TTC549 (cell line): ENCODE results near the gene HPS1.

ENCODE experiments used
- FAIRE-seq: peaks from 2 replicates; lab custom pipeline; 2012; peaks lifted over from hg19 to GRCh38; lab: Jason Lieb, UNC

The HPS1 gene

DNA sequence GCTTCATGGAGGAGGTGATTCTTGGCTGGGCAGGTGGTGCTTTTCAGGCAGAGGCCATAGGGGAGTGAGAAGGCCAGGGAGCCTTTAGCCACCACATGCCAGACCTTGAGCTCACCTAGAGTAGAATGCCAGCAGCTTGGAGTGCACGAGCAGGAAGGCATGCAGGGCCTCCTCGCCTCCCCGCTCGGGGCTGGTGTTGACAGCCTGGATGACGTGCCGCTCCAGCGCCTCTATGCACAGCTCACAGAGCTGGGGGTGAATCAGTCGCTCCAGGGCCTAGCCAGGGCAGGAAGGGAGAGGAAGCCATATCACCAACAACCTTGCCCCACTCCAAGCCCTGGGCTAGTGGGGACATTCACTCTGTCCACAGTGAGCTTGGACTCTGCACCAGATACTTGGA, 15.7 kb downstream of the HPS1 start:
- FAIRE-seq = no peak

- no peak for FAIRE-seq
Observed at GRCh38 chr10:98430427-98430826, 16.3 kb downstream of the HPS1 start.

GRCh38 chr10:98429320-98430072, 17.2 kb downstream of the HPS1 start:
- FAIRE-seq = no peak

- FAIRE-seq = no peak
Observed at GRCh38 chr10:98427011-98427515, 19.7 kb downstream of the HPS1 start.

DNA sequence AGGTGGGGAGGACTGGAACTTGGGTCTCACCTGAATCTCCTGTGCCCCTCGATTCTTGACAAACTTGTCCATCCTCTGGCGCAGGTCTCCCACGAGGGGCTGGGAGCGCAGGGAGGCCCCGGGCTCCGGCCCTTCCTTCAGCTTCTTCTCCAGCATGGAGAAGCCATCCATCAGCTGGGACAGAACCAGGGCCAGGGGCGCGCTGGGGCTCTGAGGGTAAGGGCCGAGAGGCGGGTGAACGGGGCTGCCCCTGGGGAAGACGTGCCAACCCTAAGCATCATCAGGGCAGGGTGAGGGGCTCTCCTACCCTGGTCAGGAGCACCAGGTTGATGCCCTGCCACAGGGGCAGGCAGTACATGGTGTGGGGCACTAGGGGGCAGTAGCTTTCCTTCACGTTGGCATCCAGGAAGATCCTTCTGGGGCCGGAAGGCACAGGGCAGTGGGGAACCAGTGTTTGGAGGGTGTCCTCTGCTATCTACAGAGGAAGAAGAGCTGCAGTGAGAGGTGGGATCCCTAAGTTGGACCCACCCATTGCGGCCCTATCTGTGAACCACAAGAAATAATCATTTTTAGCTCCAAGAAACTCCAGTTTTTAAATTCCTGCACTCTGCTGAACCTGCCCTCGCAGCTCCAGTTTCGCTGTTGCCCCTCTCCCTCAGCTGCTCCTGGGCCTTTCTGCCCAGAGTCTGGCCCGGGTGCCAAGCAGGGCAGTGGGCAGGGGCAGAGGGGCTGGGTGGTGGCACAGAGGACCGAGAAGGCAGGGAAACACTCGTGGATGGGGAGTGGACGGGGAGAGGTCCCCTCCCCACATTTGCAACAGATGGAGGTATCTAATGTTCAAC, 21.0 kb downstream of the HPS1 start:
- no peak for FAIRE-seq

DNA sequence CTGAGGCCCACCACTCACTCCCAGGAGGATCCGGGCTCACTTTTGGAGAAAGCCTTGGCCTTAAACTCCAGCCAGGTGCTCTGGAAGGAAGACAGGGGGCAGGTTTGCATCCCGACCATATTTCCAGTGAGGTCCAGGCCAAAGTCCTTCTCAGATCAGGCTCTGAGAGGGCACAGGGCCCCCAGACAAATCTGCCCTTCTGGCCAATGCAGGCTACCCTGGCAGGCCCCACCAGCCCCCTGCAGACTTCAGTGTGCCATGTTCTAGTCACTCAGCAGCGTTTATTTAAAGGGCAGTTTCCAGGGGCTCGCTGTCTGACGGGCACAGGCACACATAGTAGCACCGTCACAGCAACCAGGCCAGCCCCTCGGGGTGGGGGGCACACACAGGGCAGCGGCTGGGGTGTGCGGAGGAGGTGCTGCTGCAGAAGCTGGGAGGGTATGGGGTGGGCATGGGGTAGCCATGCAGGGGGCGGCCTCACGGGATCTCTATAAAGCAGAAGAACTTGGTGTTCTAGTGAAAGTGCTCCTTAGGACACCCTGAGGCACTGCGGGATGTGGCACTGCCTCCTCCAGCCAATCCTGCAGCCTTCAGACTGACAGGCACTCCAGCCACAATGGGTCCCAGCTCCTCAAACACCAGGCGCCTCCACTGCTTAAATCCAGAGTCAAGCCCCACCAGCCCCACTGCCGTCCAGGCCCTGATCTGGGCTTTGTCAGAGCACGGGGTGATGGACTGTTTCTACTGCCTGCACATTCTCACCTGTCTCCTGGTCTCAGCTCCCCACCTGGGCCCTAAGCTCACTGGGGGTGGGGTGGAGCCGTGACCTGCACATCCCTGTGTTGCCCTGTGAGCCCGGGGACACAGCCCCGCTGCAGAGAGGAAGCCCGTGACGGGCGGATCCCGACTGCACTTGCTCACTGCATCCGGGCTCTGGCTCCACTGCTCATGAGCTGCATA, 22.2 kb downstream of the HPS1 start:
- no peak for FAIRE-seq

GRCh38 chr10:98423691-98424120, 23.0 kb downstream of the HPS1 start:
- no peak for FAIRE-seq

GRCh38 chr10:98422182-98422581, 24.6 kb downstream of the HPS1 start:
- no peak for FAIRE-seq

DNA sequence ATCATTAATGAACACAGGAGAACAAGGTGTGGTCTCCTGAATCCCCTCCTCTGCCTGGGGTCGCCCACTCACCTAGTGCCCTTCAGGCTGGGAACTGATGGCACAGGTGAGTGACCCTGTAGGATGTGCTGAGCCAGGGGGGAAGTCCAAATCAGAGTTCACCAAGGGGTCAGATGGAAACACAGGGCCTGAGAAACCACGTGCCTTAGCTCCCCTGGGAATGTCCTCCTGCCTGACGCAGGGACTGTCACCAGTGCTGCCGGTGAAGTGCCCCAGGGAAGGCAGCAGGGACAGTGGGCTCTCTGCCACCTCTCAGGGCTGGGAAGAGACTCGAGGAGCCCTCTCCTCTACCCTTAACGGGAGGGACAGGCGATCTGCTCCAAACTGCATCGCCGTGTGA, 25.9 kb downstream of the HPS1 start:
- FAIRE-seq = no peak

- FAIRE-seq = no peak
Observed at GRCh38 chr10:98419469-98420261, 27.1 kb downstream of the HPS1 start.

GRCh38 chr10:98418665-98419468, 27.9 kb downstream of the HPS1 start:
- FAIRE-seq = no peak

DNA sequence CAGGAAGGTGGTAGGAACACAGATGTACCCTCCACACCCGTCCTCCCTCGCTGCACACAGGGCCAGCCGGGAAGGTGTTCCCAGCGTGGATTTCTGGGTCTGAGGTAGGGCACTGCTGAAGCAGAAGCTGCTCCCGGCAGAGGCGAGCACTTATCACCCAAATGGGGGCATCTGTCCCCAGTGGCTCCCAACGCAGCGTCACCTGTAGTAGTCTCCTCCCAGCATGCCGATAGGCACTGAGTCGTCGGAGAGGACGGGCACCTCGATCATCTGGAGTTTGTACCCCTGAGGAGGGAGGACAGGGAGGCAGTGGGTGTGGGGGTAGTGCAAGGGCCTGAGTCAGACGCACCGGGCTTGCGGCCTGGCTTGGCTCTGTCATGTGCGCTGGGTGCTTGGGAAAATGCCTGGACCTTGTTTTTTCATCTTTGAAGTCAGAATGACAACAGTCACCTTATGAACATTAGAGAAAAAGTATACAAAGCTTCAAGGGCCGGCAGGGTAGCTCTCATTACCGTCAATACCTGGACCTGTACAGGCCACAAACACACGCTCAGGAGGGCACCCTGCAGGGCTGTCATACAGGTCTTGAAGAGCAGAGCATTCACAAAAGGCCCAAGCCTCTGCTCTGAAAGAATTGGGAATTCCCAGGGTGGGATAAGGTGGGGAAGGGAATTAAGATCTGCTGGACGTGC, 28.6 kb downstream of the HPS1 start:
- FAIRE-seq = no peak

DNA sequence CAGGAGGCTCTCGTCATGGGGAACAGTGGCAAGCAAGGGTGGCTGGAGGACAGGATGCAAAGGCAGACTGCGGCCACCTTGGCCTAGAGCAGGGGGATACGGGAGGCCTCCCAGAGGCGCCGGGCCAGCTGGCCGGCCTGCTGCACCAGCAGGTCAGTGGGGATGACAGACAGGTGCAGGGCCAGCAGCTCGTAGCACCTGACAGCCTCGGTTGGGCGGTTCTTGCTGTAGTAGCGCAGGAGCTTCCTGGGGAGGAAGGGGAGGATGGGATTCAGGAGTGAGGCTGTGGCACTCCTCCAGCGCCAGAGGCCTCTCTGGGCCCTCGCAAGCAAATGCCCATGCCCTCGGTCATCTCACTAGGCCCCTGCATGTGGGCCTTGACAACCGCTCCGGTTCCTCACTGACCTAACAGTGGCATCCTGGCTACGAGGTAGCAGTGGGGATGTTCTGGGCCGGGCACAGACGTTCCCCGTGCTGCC, 29.2 kb downstream of the HPS1 start:
- no peak for FAIRE-seq

DNA sequence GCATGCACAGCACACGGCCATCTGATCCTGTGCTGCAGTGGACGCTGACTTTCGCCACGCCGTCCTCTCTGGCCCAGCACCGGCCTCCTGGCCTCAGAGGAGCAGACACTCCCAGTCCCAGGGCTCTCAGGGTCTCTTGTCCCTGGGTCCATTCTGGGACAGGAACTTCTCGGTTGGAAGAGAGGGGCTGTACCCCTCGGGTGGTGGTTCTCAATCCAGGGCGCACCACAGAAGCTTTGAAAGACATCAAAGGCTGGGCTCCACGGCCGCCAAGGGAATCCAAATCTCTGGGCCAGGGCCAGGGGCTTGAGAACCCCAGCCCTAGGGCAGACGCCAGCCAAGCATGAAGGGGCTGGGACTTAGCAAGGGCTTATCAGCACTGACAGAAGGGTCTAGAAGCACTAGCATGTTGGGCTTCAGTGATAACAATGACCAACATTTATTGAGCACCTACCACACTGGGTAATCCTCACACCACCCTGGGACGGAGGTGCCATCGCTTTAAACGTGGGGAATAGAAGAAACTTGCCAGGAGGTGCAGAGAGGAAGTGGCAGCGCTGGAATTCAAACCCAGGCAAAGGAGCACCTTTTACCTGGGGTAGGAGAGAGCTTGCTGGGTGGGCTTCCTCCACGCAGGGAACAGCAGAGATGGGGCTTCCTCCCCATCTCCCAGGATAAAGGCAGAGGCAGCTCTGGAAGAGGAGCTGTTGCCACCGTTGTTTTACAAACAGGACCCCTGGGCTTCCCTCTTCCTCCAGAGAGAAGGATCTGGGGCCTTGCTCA, 29.9 kb downstream of the HPS1 start:
- no peak for FAIRE-seq

- FAIRE-seq = no peak
Observed at GRCh38 chr10:98415731-98416119, 31.0 kb downstream of the HPS1 start.

- no peak for FAIRE-seq
Observed at GRCh38 chr10:98414932-98415730, 31.6 kb downstream of the HPS1 start, which contains the start of gene PYROXD2. TSS of gene PYROXD2 (minus strand) at chr10:98415182. CDS start at chr10:98415135, 47 bp downstream.

GRCh38 chr10:98414578-98414931, 32.2 kb downstream of the HPS1 start:
- FAIRE-seq = no peak

- FAIRE-seq = no peak
Observed at GRCh38 chr10:98411768-98412167, 35.0 kb downstream of the HPS1 start.
